Measurements from ENCODE around the gene UGDH.
A peak's percentile ranks its signal among the peaks of the same experiment; 100 is the strongest.
"Not testable (repeated sequence)": the region's sequence is repeated elsewhere in the genome, so short reads cannot be mapped to it uniquely, and the experiment has no call there.

The UGDH gene

DNA sequence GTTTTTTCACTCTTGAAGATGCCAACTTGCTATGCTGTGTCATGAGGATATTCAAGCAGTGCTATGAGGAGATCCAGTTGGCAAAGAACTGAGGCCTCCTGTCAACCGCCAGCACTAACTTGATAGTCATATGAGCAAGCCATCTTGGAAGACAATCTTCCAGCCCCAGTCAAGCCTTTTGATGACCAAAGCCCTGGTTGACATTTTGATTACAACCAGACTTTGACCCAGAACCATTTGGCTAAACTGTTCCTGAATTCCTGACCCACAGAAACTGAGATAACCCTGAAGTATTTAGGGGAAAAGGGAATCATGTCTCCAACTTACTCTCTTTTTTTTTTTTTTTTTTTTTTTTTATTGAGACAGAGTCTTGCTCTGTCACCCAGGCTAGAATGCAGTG is 32.9 kb downstream of the UGDH start:
- DNase-seq, result no peak

GRCh38 chr4:39490322-39490721 is 36.9 kb downstream of the UGDH start:
- DNase-seq, result no peak

GRCh38 chr4:39486221-39486804 is 40.9 kb downstream of the UGDH start:
- DNase-seq, result peak; percentile 22 to 35

GRCh38 chr4:39484582-39485272 is 42.5 kb downstream of the UGDH start:
- peak; percentile 72 to 80 for DNase-seq

DNA sequence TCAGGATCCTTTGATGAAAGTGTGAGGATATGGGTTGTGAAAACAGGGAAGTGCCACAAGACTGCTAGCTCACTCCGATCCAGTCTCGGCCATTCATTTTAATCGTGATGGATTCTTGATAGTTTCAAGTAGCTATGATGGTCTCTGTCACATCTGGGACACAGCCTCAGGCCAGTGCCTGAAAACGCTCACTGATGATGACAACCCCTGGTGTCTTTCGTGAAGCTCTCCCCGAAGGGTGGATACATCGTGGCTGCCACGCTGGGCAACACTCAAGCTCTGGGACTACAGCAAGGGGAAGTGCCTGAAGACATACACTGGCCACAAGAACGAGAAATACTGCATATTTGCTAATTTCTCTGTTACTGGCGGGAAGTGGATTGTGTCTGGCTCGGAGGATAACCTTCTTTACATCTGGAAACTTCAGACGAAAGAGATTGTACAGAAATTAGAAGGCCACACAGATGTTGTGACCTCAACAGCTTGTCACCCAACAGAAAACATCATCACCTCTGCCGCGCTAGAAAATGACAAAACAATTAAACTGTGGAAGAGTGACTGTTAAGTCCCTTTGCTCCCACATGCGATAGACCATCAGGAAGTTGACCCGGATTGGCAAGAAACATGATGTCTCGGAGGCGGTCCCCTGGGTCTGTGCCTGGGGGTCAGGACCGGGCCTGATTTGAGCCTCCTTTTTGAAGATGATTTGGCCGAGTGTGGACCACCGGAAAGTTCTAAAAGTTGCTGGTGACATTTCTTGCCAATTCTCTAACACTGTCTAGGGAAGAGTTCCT is 46.1 kb downstream of the UGDH start:
- peak; percentile 39 to 66 for DNase-seq

DNA sequence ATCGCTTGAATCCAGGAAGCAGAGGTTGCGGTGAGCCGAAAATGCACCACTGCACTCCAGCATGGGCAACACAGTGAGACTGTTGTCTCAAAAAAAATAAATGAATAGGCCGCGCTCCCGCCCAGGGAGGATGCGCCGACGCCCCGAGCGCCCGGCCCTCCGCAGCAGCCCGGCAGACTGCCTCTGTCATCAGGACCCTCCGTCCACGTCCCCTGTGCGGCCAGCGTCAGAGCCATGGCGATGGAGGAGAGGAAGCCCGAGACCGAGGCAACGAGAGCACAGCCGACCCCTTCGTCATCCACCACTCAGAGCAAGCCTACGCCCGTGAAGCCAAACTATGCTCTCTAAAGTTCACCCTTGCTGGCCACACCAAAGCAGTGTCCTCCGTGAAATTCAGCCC is 47.0 kb downstream of the UGDH start:
- no peak for DNase-seq

- DNase-seq, result no peak
These were observed 50.9 kb downstream of the UGDH start for GRCh38 chr4:39476187-39476895.

GRCh38 chr4:39472396-39472795 is 54.8 kb downstream of the UGDH start:
- no peak for DNase-seq

DNA sequence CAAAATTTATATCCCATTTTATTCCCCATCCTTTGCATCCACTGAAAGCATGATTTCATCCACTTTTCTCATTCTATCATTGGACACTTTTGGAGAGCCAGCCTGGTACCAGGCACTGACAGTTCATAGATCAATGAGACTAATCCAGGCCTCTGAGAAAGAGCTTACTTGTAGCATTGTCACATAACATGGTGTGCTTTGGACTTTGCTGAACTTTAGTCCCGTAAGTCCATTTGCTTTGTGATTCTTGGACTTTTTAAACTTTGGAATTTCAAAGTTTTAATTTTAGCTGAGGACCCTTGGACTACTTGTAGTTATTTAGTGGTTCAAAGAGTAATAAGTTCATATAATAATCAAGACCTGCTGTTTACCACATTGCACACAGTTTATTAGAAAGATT is 56.8 kb downstream of the UGDH start:
- no peak for DNase-seq

DNA sequence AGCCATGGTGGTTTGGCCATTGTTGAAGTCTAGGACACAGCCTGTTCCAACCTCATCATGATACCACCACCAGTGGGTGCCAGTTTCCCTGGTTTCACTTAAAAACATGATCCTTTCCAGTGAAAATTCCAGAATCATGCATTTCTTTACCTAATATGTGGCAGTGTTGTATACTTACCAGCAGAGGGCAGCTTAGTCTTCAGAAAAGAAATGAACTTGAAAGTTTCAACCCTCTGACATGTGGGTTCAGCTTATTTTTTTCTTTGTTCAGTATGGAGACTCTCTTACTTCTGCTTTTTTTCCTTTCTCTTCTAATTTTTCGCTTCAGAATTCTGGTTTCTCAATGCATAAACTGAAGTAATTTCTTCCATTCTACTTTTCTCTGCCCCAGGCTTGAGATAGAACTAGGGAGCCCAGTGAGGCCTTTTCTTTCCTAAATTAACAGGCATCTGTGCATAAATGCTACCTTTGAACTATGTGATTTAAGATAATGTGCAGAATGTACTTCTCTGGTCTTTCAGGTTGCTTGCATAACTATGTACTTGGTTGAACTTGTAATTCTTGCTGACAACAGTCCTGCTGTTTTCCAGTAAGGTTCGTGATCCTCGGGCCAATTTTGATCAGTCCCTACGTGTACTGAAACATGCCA is 57.7 kb downstream of the UGDH start:
- peak; percentile 79 to 87 for DNase-seq

GRCh38 chr4:39467464-39467863 is 59.8 kb downstream of the UGDH start:
- DNase-seq, result no peak

- DNase-seq, result no peak
These were observed 60.5 kb downstream of the UGDH start for GRCh38 chr4:39466747-39467146.

- peak in 1 of 2 donors; percentile 43 for DNase-seq
These were observed 62.2 kb downstream of the UGDH start for GRCh38 chr4:39464886-39465501.

DNA sequence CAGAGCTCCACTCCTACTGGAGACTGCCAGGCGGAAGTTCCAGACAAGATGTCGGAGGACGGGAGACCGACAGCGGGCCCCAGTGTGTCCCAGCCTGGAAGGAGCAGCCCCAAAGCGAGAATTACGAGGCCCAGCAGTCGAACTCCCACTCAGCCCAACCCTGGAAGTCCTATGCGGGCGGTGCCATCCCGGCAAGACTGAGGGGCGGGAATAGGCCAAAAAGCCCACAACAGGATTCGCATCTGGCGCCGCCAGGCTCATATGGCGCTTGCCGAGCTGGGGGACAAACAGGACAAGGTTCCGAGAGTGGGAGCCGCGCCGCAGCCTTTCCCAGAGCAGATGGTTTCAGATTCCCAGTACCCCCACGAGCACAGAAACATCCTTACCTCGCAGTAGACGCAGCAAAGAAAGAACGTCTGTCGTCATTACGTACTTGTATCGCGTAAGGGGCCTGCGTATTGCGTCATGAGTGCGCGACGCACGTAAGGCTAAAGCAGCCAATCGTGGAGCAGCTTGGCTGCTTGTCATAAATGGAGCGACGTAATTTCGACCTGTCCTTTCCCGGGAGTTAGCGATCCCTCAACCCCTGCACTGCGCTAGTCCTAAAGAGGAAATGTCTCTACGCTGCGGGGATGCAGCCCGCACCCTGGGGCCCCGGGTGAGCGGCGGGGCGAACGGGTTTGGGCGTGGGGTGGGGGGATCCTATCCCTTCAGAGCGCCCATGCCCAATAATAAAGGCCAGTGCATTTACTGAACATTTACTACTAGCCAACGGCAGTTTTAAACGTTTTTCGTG is 68.5 kb downstream of the UGDH start, which contains the start of the genes LIAS and RPL9:
Gene LIAS (plus strand): TSS at position 552 of the 796 bp plus-strand sequence. CDS start 62 bp downstream, at position 614.
Gene RPL9 (minus strand): TSS at position 418 of the 796 bp plus-strand sequence. CDS start 483 bp downstream, outside the sequence.
- DNase-seq, result peak; percentile 98 to 99

- not testable (repeated sequence) for DNase-seq
These were observed 69.1 kb downstream of the UGDH start for GRCh38 chr4:39458161-39458504.

GRCh38 chr4:39456946-39457763 is 70.1 kb downstream of the UGDH start:
- no peak for DNase-seq

- DNase-seq, result no peak
These were observed 71.8 kb downstream of the UGDH start for GRCh38 chr4:39455486-39455885.

GRCh38 chr4:39453738-39454137 is 73.5 kb downstream of the UGDH start:
- no peak for DNase-seq

DNA sequence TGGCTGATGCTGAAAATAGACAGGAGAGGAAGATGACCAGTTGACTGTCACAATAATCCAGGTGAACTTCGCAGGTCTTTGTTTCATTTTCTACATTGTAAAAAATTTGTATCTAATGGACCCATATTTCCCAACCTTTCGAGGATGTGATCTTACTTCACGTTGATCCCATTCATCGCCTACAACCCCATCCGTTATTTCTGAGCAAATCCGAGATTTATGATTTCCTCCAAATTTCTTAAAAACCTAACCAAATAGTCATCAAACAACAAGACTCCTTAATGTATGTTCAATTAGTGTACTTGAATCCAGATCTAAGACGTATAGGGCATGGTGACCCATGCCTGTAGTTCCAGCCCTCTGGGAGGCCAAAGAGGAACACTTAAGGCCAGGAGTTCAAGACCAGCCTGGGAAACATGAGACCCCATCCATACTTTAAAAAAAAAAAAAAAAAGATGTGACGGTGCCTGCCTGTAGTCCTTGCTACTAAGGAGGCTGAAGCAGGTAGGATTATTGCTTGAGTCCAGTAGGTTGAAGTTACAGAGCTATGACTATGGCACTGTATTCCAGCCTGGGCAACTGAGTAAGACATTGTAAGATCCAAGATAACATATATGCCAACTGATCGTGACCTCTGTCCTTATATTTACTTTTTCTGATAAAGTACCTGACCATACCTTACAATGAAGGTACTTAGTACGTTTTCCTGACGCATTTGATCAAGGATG is 74.2 kb downstream of the UGDH start:
- no peak for DNase-seq
